ENCODE results near the gene SELENOP. TPM values are rescaled to one million over a fixed set of nuclear protein-coding genes. Genes with fewer than 3 reads are reported as not detected.

The SELENOP gene
- total RNA-seq, 4 donors from 2014 or later = 248 to 758 (median 461) TPM

DNA sequence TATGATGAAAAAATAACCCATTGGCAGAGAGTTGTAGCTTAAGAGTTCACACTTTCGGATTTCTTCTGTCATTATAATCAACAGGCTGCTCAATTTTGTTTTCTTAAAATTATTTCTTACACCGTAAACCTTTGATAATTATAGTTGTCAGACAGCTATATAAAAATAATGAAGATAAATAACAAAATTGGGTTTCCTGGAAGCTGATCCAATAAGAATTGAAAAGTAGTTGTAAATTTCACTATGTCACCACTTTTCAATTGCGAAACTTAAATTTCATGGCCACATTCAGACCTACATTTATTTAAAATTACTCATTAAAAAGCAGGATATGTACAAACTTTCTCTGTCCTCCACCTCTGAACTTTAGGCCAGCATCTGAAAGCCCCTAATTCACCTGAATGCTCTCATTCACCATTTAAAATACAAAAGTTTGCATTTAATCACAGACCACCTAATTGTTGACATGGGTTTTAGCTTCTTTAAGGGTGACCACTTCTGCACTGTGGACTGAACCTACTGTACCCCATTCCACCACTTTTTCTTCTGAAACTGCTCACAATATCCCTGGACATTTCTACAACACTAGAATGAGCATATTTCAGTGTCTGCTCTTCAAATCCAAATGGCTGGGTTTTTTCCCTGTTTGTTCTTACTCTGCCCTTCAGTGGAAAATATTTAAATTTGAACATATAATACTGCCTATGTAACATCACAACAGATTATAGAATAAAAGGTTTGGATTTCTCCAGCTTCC is 680 bp downstream of the SELENOP start:
- Histone ChIP-seq H3K4me3 (peak overlapping the region; percentile 54 to 62), H3K27me3 (no peaks in the 10 kb centered on the region), H3K27ac (peak overlapping the region; percentile 85 to 93), H3K4me1 (no peaks in the 10 kb centered on the region), H3K36me3 (no peaks in the 10 kb centered on the region), H3K9me3 (no peaks in the 10 kb centered on the region)
- no peak for DNase-seq
- TF ChIP-seq POLR2A (IDR thresholded peaks at IDR 0.05) = no peak
- TF ChIP-seq, protein P1, sequence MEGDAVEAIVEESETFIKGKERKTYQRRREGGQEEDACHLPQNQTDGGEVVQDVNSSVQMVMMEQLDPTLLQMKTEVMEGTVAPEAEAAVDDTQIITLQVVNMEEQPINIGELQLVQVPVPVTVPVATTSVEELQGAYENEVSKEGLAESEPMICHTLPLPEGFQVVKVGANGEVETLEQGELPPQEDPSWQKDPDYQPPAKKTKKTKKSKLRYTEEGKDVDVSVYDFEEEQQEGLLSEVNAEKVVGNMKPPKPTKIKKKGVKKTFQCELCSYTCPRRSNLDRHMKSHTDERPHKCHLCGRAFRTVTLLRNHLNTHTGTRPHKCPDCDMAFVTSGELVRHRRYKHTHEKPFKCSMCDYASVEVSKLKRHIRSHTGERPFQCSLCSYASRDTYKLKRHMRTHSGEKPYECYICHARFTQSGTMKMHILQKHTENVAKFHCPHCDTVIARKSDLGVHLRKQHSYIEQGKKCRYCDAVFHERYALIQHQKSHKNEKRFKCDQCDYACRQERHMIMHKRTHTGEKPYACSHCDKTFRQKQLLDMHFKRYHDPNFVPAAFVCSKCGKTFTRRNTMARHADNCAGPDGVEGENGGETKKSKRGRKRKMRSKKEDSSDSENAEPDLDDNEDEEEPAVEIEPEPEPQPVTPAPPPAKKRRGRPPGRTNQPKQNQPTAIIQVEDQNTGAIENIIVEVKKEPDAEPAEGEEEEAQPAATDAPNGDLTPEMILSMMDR (IDR thresholded peaks at IDR 0.05) = no peak
- intact Hi-C loops (cut with DNase I; ENCODE audit: low total_unique reads) = no loop called here

DNA sequence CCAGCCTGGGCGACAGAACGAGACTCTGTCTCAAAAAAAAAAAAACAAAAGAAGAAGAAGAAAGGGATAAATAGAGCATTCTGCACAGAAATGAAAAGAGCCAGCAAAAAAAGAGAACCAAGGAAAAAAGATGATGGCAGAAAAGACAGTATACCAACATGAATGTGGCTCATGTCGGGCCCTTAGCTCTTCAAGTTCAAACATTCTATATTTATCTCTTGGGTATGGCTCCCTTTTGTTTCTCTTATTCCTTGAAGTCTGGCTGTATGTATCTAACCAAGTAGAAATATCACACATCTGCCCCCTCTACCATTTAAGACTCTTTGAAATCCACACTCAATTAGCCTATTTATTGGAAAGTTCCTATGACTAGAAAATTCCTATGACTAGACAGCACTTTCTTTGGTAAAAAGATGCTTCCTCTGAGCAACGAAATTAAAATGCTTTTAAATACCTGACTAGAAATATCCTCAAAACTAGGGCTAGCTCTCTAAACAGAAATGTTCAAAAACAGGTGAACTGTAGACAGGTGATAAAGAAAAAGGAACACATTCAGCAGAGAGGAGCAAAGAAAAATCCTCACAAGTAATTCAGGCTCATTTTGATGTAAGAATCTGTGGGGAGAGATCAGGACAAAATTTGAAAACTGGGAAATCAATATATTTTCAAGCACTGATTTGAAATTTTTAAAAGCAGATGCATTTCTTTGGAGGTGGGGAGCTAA is 2.6 kb downstream of the SELENOP start:
- H3K4me3 ChIP-seq = peak overlapping the region in 1 of 2 donors; percentile 54
- DNase-seq = no peak
- TF ChIP-seq, protein P1 (IDR thresholded peaks at IDR 0.05) = no peak
- no peak for TF ChIP-seq POLR2A (IDR thresholded peaks at IDR 0.05)
- H3K27me3 ChIP-seq = no peaks in the 10 kb centered on the region
- no peaks in the 10 kb centered on the region for H3K9me3 ChIP-seq
- H3K27ac ChIP-seq = peak overlapping the region in 1 of 2 donors; percentile 93
- H3K36me3 ChIP-seq = no peaks in the 10 kb centered on the region
- H3K4me1 ChIP-seq = no peaks in the 10 kb centered on the region
- intact Hi-C loops (cut with DNase I; ENCODE audit: low total_unique reads) = no loop called here

DNA sequence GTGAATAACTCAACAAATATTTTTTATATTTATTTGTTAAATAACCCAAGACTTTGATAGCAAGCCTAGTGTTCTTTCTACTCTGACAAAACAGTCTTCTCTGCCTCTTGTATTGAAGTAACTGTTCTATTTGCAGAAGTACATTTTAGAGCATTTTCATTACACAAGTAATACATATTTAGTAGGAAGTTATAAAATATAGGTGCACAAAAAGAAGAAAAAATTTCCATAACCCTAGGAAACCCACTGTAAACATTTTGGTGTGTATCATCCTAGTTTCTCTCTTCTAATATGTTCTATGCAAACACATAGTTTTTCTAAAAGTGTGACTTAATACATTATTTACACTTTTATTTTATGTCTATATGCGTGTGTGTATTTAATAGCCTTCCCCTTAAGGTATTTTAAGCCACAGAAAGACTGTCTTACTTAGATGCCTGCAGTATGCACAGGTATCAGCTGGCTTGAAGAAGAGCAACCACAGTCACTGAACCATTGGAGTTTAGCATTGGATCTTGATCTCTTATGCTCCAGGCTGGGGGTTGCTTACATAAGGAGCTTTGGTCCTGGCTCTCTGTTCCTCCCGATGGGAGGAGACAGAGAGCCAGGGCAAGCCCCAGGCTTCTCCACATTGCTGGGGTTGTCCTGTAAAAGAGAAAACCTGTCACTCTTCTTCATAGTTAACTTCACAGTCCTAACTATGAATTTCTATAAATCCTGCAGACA is 3.8 kb downstream of the SELENOP start:
- no peaks in the 10 kb centered on the region for H3K27me3 ChIP-seq
- no peak for DNase-seq
- no peaks in the 10 kb centered on the region for H3K9me3 ChIP-seq
- intact Hi-C loops (cut with DNase I; ENCODE audit: low total_unique reads) = no loop called here
- no peaks in the 10 kb centered on the region for H3K36me3 ChIP-seq
- H3K4me3 ChIP-seq = peak overlapping the region in 1 of 2 donors; percentile 5
- TF ChIP-seq POLR2A (IDR thresholded peaks at IDR 0.05) = no peak
- TF ChIP-seq, protein P1 (IDR thresholded peaks at IDR 0.05) = no peak
- H3K27ac ChIP-seq = peak overlapping the region in 1 of 2 donors; percentile 40
- H3K4me1 ChIP-seq = no peaks in the 10 kb centered on the region

DNA sequence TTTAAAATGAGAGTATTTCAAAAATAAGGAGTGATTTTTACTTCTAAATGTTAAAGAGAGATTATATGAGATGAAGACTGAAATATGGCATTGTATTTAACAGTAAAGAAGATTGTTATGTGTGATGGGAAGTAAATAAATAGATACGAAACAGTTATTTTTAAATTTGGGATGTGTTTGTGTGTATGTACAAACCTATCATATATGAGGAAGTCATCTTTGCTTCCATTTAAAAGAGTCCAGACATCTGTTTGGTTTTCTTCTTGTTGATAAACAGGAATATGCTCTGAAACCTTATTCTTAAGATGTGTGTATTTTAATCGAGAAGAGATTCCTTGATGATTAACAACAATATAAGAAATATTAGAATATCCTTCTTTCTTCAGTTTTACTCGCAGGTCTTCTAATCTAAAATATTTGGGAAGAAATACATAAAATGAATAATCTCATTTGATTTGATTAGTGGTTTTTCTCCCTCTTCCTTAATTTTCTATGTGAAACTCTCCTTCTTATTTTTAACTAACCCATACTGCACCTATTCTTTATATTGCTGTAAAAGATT is 4.9 kb downstream of the SELENOP start:
- TF ChIP-seq, protein P1 (IDR thresholded peaks at IDR 0.05) = no peak
- no peak for TF ChIP-seq POLR2A (IDR thresholded peaks at IDR 0.05)
- no peaks in the 10 kb centered on the region for H3K9me3 ChIP-seq
- intact Hi-C loops (cut with DNase I; ENCODE audit: low total_unique reads) = no loop called here
- no peak for DNase-seq
- no peaks in the 10 kb centered on the region for H3K27me3 ChIP-seq
- H3K36me3 ChIP-seq = no peaks in the 10 kb centered on the region
- no peaks in the 10 kb centered on the region for H3K4me1 ChIP-seq
- no peak overlapping the region for H3K4me3 ChIP-seq
- no peak overlapping the region for H3K27ac ChIP-seq

Data from uterus (tissue), 4 donors.